Keratinocyte (primary cell): ENCODE data around the gene POU6F2. TPM values are rescaled to one million over a fixed set of nuclear protein-coding genes. Genes with fewer than 3 reads are reported as not detected.

Experiments used
- DNase-seq: peaks from one replicate; pipeline ENCODE4 v3.0.0-alpha.2; 2011; ENCODE audit warnings: low read depth, missing footprints, low spot score
- FAIRE-seq: peaks from 2 replicates; lab custom pipeline; 2011; peaks lifted over from hg19 to GRCh38; lab: Jason Lieb, UNC
- H2AFZ ChIP-seq: 2 replicates; pipeline ENCODE4 v1.6.0; 2012; ENCODE audit warnings: low read length, control low read depth, inconsistent platforms; ENCODE audit not compliant: control insufficient read depth
- H3K27ac ChIP-seq: 2 replicates; pipeline ENCODE4 v1.5.1; 2011; ENCODE audit warnings: low read length; ENCODE audit not compliant: control insufficient read depth, insufficient read depth
- H3K27me3 ChIP-seq: 3 replicates; pipeline ENCODE4 v1.6.0; 2011; ENCODE audit warnings: low read length; ENCODE audit not compliant: control insufficient read depth, insufficient read depth; ENCODE audit errors: extremely low read depth
- H3K36me3 ChIP-seq, 2 experiments: 2 replicates in 1 of 2; 3 replicates in 1 of 2; pipeline ENCODE4 v1.5.1; 2011; ENCODE audit warnings: low read length in 2 of 2, mild to moderate bottlenecking in 1 of 2; ENCODE audit not compliant: control insufficient read depth in 2 of 2, insufficient read depth in 2 of 2; ENCODE audit errors: extremely low read depth in 1 of 2
- H3K4me1 ChIP-seq: 3 replicates; pipeline ENCODE4 v1.5.1; 2011; ENCODE audit warnings: low read length; ENCODE audit not compliant: control insufficient read depth, insufficient read depth; ENCODE audit errors: extremely low read depth
- H3K4me2 ChIP-seq: 3 replicates; pipeline ENCODE4 v1.6.0; 2011; ENCODE audit warnings: low read depth, low read length; ENCODE audit not compliant: control insufficient read depth, insufficient read depth; ENCODE audit errors: extremely low read depth
- H3K4me3 ChIP-seq, 3 experiments: fragments of 200-600 bp in 1 of 3; sonication (generic) in 1 of 3; 2 replicates in 2 of 3; 3 replicates in 1 of 3; pipeline ENCODE4 v1.5.1; 2011 to 2016; ENCODE audit warnings: low read length in 3 of 3, mild to moderate bottlenecking in 3 of 3, control low read depth in 2 of 3, inconsistent platforms in 1 of 3, low read depth in 1 of 3, mixed read lengths in 1 of 3, mixed run types in 1 of 3, moderate library complexity in 1 of 3; ENCODE audit not compliant: control insufficient read depth in 2 of 3, insufficient read depth in 2 of 3; ENCODE audit errors: extremely low read depth in 1 of 3
- H3K79me2 ChIP-seq: 2 replicates; pipeline ENCODE4 v1.6.0; 2012; ENCODE audit warnings: low read length; ENCODE audit not compliant: control insufficient read depth, insufficient read depth
- H3K9ac ChIP-seq: 3 replicates; pipeline ENCODE4 v1.6.0; 2011; ENCODE audit warnings: low read length; ENCODE audit not compliant: control insufficient read depth, insufficient read depth; ENCODE audit errors: extremely low read depth
- H3K9me1 ChIP-seq: 3 replicates; pipeline ENCODE4 v1.6.0; 2011; ENCODE audit warnings: low read length; ENCODE audit not compliant: control insufficient read depth, insufficient read depth; ENCODE audit errors: extremely low read depth
- H3K9me3 ChIP-seq: 2 replicates; pipeline ENCODE4 v1.5.1; 2012; ENCODE audit warnings: low read depth, low read length; ENCODE audit not compliant: control insufficient read depth
- H4K20me1 ChIP-seq: 3 replicates; pipeline ENCODE4 v1.6.0; 2011; ENCODE audit warnings: low read length; ENCODE audit not compliant: control insufficient read depth, insufficient read depth; ENCODE audit errors: extremely low read depth
- CTCF ChIP-seq, 3 experiments: IDR thresholded peaks in 1 of 3; conservative IDR thresholded peaks in 1 of 3; optimal IDR thresholded peaks in 1 of 3; 2 replicates in 2 of 3; 3 replicates in 1 of 3; pipeline versions ENCODE3 to v1.5.1; 2011; ENCODE audit warnings: low read length in 3 of 3, mild to moderate bottlenecking in 3 of 3, moderate library complexity in 2 of 3, control low read depth in 1 of 3, inconsistent platforms in 1 of 3; ENCODE audit not compliant: insufficient read depth in 2 of 3; ENCODE audit errors: extremely low read depth in 1 of 3
- EZH2 ChIP-seq: IDR thresholded peaks from one replicate; pipeline ENCODE4 v1.6.1; 2012; ENCODE audit warnings: inconsistent platforms, mild to moderate bottlenecking, low read length, moderate library complexity
- dilution Hi-C: fragments of 300-500 bp; cut with MboI; formaldehyde crosslinking; loops from one replicate; pipeline ENCODE4 v1.7.0; 2020; ENCODE audit warnings: low sequenced_read_pairs; ENCODE audit not compliant: extremely low pct_ligation_motif_present
- polyA plus RNA-seq, 5 experiments: library from polyadenylated mRNA; depleted of rRNA in 3 of 5; stranded (reverse) in 3 of 5; stranded (forward) in 1 of 5; unstranded in 1 of 5; fragments of >200 nt; gene quantifications; 1 replicate in 1 of 5; 2 replicates in 3 of 5; 3 replicates in 1 of 5; pipeline versions ENCODE4 v1.2.1 to v1.2.3, GENCODE V29; 2011 to 2012; ENCODE audit warnings: missing spikeins in 2 of 5, low read depth in 1 of 5, low replicate concordance in 1 of 5

The POU6F2 gene
- polyA plus RNA-seq, 1 donor (not counting 4 experiments of a cell fraction or from before 2014, with no cell fraction given), result not detected

GRCh38 chr7:39153113-39153512, 175.4 kb downstream of the POU6F2 start:
- no peaks in the 10 kb centered on the region for H4K20me1 ChIP-seq
- H3K27ac ChIP-seq, result no peak overlapping the region
- DNase-seq, result no peak
- no peak for FAIRE-seq
- no peaks in the 10 kb centered on the region for H3K9me1 ChIP-seq
- no peaks in the 10 kb centered on the region for H3K27me3 ChIP-seq
- H3K4me3 ChIP-seq, result no peak overlapping the region
- no peak for TF ChIP-seq EZH2
- no peak for TF ChIP-seq CTCF (optimal IDR thresholded peaks at IDR 0.05 in 1 of 3, IDR thresholded peaks at IDR 0.05 in 1 of 3, conservative IDR thresholded peaks at IDR 0.05 in 1 of 3; ENCODE audit: extremely low read depth in 1 of 3, insufficient read depth in 2 of 3, low read length in 3 of 3)
- dilution Hi-C loops, result no loop called here
- H3K4me2 ChIP-seq, result no peak overlapping the region
- H3K79me2 ChIP-seq, result no peaks in the 10 kb centered on the region
- H3K36me3 ChIP-seq, result no peaks in the 10 kb centered on the region
- H2AFZ ChIP-seq, result no peak overlapping the region
- H3K4me1 ChIP-seq, result no peaks in the 10 kb centered on the region
- no peaks in the 10 kb centered on the region for H3K9me3 ChIP-seq
- no peak overlapping the region for H3K9ac ChIP-seq

- no peaks in the 10 kb centered on the region for H3K27me3 ChIP-seq
- H2AFZ ChIP-seq, result no peak overlapping the region
- H3K27ac ChIP-seq, result no peak overlapping the region
- no peaks in the 10 kb centered on the region for H3K9me3 ChIP-seq
- no peaks in the 10 kb centered on the region for H3K4me1 ChIP-seq
- H3K79me2 ChIP-seq, result no peaks in the 10 kb centered on the region
- no peaks in the 10 kb centered on the region for H3K36me3 ChIP-seq
- no peak overlapping the region for H3K4me2 ChIP-seq
- no peaks in the 10 kb centered on the region for H3K9me1 ChIP-seq
- no peak overlapping the region for H3K9ac ChIP-seq
- no peak for FAIRE-seq
- no peaks in the 10 kb centered on the region for H4K20me1 ChIP-seq
- TF ChIP-seq CTCF (optimal IDR thresholded peaks at IDR 0.05 in 1 of 3, IDR thresholded peaks at IDR 0.05 in 1 of 3, conservative IDR thresholded peaks at IDR 0.05 in 1 of 3; ENCODE audit: extremely low read depth in 1 of 3, insufficient read depth in 2 of 3, low read length in 3 of 3), result no peak
- no peak for TF ChIP-seq EZH2
- dilution Hi-C loops, result no loop called here
- no peak overlapping the region for H3K4me3 ChIP-seq
- DNase-seq, result no peak
These were observed 175.9 kb downstream of the POU6F2 start for GRCh38 chr7:39153647-39154046.
